GM12873 (cell line): ENCODE data around the gene MYO1E.

Experiments
- CTCF ChIP-seq: IDR thresholded peaks from 2 replicates; pipeline ENCODE4 v1.5.1; 2012; ENCODE audit warnings: low read depth, mild to moderate bottlenecking, moderate library complexity, low read length, control low read depth; ENCODE audit not compliant: insufficient read depth; ENCODE audit errors: missing control alignments

MYO1E gene

GRCh38 chr15:59218710-59219109 is 154.0 kb downstream of the MYO1E start:
- no peak for TF ChIP-seq CTCF

GRCh38 chr15:59217876-59218498 is 154.7 kb downstream of the MYO1E start:
- no peak for TF ChIP-seq CTCF

- TF ChIP-seq CTCF, result no peak
Measured at GRCh38 chr15:59216911-59217310, 155.8 kb downstream of the MYO1E start.

- no peak for TF ChIP-seq CTCF
Measured at GRCh38 chr15:59210186-59210585, 162.5 kb downstream of the MYO1E start.

GRCh38 chr15:59208613-59209249 is 163.9 kb downstream of the MYO1E start:
- no peak for TF ChIP-seq CTCF

- no peak for TF ChIP-seq CTCF
Measured at GRCh38 chr15:59206623-59207183, 166.0 kb downstream of the MYO1E start, which contains the start of gene LDHAL6B. LDHAL6B (plus strand) TSS chr15:59206843; CDS start chr15:59206941, 98 bp downstream.

GRCh38 chr15:59205839-59206622 is 166.6 kb downstream of the MYO1E start:
- TF ChIP-seq CTCF, result no peak
